Ovary (tissue), 3 donors: ENCODE data around the gene HCN4.

Source experiments
- CTCF ChIP-seq, 3 donors: fragments of 450-650 bp in 2 of 3; fragments of 200-600 bp in 1 of 3; IDR thresholded peaks; one replicate each; pipeline versions ENCODE4 v1.5.1 to v1.8.0; 2016 to 2022; ENCODE audit warnings: antibody characterized with exemption in 3 of 3, mild to moderate bottlenecking in 1 of 3
- EP300 ChIP-seq: sonication (generic); formaldehyde crosslinking; IDR thresholded peaks from one replicate; pipeline ENCODE4 v1.6.1; 2017; ENCODE audit warnings: antibody characterized with exemption
- donor health status: DM: no; HTN: no; CAD: no.

DNA sequence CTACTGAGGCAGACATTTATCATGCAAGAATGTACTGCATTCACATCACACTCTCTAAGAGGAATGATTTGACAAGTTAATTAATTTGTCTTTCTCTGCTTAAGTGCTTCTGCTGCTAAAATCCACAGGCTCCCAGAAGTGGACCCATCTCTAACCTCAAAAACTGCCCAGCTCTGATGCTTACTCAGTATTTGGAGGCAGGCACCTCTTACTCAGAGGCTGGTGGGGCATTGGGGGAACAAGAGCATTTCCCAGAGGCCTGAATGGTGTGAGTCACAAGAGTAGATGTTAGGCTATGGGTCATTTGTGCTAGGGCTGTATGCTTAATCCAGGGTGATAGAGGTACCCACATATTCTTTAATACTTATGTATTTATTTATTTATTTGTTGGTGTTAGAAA lies 34.4 kb upstream of the HCN4 start:
- TF ChIP-seq CTCF (IDR thresholded peaks at IDR 0.05): no peak
- TF ChIP-seq EP300: no peak
